NCI-H1105 (cell line): Measurements from ENCODE around the gene EXOC5.

ENCODE experiments used
- DNase-seq: peaks from one replicate; lab custom pipeline; 2025; lab: John Stamatoyannopoulos, UW

The EXOC5 gene

GRCh38 chr14:57161583-57162234, 107.0 kb downstream of the EXOC5 start:
- DNase-seq = peak; percentile 17

DNA sequence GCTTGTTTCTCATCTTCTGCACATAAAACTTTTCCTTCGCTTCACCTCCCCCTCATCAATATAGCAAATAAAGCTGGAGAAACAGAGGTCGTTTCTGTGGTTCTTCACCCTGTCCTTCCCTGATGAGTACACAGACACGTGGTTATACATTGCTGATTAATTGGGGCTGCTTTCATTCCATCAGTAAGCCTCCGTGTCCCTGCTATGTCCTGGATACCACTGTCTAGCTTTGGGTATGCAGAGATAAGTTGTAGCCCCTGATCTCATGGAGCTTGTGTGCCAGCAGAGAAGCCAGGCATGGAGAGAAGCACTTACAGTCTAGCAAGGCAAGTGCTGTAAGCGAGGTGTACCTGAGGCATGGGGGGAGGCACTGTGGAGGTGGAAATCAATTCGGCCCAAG, 108.4 kb downstream of the EXOC5 start:
- DNase-seq = no peak

- no peak for DNase-seq
Observed at GRCh38 chr14:57153286-57153685, 115.4 kb downstream of the EXOC5 start.
